Mesendoderm (in vitro differentiated cells): Measurements from ENCODE around the gene CDC42EP2.

Source experiments
- DNase-seq: peaks from one replicate; pipeline ENCODE4 v3.0.0; 2013
- H2AK5ac ChIP-seq: 2 replicates; pipeline ENCODE4 v1.6.1; 2013; ENCODE audit warnings: low read length, inconsistent platforms
- H2BK120ac ChIP-seq: 2 replicates; pipeline ENCODE4 v1.6.1; 2013; ENCODE audit warnings: low read depth, mild to moderate bottlenecking, low read length, moderate library complexity, mixed read lengths
- H2BK15ac ChIP-seq: replicated peaks from 2 replicates; pipeline ENCODE4 v1.6.1; 2013; ENCODE audit warnings: low read depth, mild to moderate bottlenecking, moderate library complexity
- H2BK5ac ChIP-seq: 2 replicates; pipeline ENCODE4 v1.6.1; 2013; ENCODE audit warnings: low read length, inconsistent platforms
- H3K18ac ChIP-seq: 2 replicates; pipeline ENCODE4 v1.6.1; 2013; ENCODE audit warnings: mild to moderate bottlenecking, low read length, mixed read lengths
- H3K23ac ChIP-seq: one replicate; pipeline ENCODE4 v1.6.1; 2013; ENCODE audit warnings: low read length
- H3K27ac ChIP-seq: 2 replicates; pipeline ENCODE4 v1.5.1; 2013; ENCODE audit warnings: low read depth, mild to moderate bottlenecking, inconsistent platforms, low read length, moderate library complexity
- H3K27me3 ChIP-seq: 2 replicates; pipeline ENCODE4 v1.6.1; 2013; ENCODE audit warnings: low read length, control low read depth, mild to moderate bottlenecking, inconsistent platforms; ENCODE audit not compliant: insufficient read depth, poor library complexity
- H3K36me3 ChIP-seq: 2 replicates; pipeline ENCODE4 v1.6.1; 2013; ENCODE audit warnings: low read length, inconsistent platforms; ENCODE audit not compliant: control insufficient read depth, insufficient read depth
- H3K4ac ChIP-seq: one replicate; pipeline ENCODE4 v1.6.1; 2013; ENCODE audit warnings: low read depth, mild to moderate bottlenecking, low read length, moderate library complexity
- H3K4me1 ChIP-seq: 2 replicates; pipeline ENCODE4 v1.6.1; 2013; ENCODE audit warnings: low read depth, low read length, inconsistent platforms; ENCODE audit not compliant: control insufficient read depth
- H3K4me2 ChIP-seq: 2 replicates; pipeline ENCODE4 v1.6.1; 2013; ENCODE audit warnings: low read length
- H3K4me3 ChIP-seq: 2 replicates; pipeline ENCODE4 v1.5.1; 2013; ENCODE audit warnings: mild to moderate bottlenecking, low read length
- H3K56ac ChIP-seq: one replicate; pipeline ENCODE4 v1.6.1; 2013; ENCODE audit warnings: low read length
- H3K79me1 ChIP-seq: 2 replicates; pipeline ENCODE4 v1.6.1; 2013; ENCODE audit warnings: low read length, inconsistent platforms
- H3K79me2 ChIP-seq: 2 replicates; pipeline ENCODE4 v1.6.1; 2013; ENCODE audit warnings: mild to moderate bottlenecking, low read length; ENCODE audit not compliant: control insufficient read depth, insufficient read depth
- H3K9ac ChIP-seq: 2 replicates; pipeline ENCODE4 v1.6.1; 2013; ENCODE audit warnings: low read length, inconsistent platforms
- H4K5ac ChIP-seq: one replicate; pipeline ENCODE4 v1.6.1; 2013; ENCODE audit warnings: low read length
- H4K8ac ChIP-seq: one replicate; pipeline ENCODE4 v1.6.1; 2013; ENCODE audit warnings: low read depth, mild to moderate bottlenecking, control low read depth, low read length, moderate library complexity
- whole genome bisulfite sequencing: extraction: QIAGEN DNeasy Blood & Tissue Kit; methylation state at CpG from one replicate; pipeline ENCODE4 v1.1.7; 2013; ENCODE audit warnings: low lambda C conversion rate, missing lambda C conversion rate; ENCODE audit not compliant: insufficient coverage; ENCODE audit errors: extremely low coverage; 5-methylcytosine and 5-hydroxymethylcytosine counted together

Gene CDC42EP2

DNA sequence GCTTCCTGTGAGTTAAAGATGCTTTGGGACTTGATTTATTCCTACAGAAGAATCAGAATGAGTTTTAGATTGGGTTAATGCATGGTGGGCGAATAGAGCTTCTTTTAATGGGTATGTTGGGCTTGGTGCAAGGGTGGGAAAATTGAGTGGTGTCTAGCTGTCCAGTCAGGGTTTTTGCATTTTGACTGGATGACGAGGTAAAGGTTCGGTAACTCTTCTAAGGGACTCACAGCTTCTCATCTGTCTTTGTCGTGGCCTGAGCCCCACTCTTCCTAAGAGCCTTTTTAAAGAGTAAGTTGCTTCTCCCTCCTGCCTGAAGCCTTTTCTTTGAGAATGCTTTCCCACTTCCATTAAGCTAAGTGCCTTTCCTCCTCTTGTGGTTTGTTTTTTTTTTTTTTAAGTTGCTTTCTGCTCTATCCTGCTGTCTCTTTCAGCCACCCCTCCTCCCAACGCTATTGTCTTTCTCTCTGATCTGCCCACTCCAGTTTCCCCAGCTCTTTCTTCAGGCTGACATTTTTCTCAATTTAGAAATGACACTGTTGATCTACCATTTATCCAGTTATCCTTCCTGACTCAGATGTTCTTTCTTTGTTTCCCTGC is 20.1 kb downstream of the CDC42EP2 start:
- Histone ChIP-seq H3K9ac (peak overlapping the region; percentile 86), H3K4me2 (peak overlapping the region; percentile 96), H4K5ac (no peak overlapping the region), H3K23ac (peak overlapping the region; percentile 15), H3K79me2 (peaks cover 30% of the 10 kb centered on the region), H3K4me1 (peaks cover 5% of the 10 kb centered on the region), H2BK5ac (no peak overlapping the region), H2BK15ac (no peak overlapping the region), H2BK120ac (no peak overlapping the region), H2AK5ac (no peak overlapping the region), H4K8ac (no peak overlapping the region), H3K4me3 (peak overlapping the region; percentile 76), H3K56ac (peak overlapping the region; percentile 98), H3K18ac (no peak overlapping the region), H3K4ac (no peak overlapping the region), H3K36me3 (no peaks in the 10 kb centered on the region), H3K27me3 (no peaks in the 10 kb centered on the region), H3K79me1 (peaks cover 15% of the 10 kb centered on the region), H3K27ac (no peak overlapping the region)
- DNase-seq: no peak
- no CpG with 5 or more reads among the region's 5 CpGs for WGBS

DNA sequence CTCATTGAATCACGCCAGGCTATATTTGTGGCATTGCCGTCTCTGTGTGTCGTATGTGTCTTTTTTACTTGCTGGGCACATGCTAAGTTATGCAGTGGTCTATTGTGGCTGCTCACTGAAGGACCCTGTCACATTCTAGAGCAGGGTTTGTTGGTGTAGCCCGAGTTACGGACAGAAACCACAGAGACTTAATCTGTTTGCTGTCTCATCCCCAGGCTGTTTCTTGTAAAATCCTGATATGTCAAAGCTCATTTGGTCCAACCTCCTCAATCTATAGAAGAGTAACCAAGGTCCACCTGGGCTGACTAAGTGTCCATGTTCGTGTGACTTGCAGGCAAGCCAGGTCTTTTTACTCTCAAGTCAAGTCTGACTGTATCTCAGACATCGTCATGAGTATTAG is 24.0 kb downstream of the CDC42EP2 start:
- Histone ChIP-seq H3K4me2 (no peak overlapping the region), H3K4ac (no peak overlapping the region), H3K27me3 (no peaks in the 10 kb centered on the region), H2AK5ac (no peak overlapping the region), H2BK5ac (no peak overlapping the region), H3K9ac (no peak overlapping the region), H3K4me1 (peaks cover 5% of the 10 kb centered on the region), H3K79me2 (peaks cover 30% of the 10 kb centered on the region), H4K8ac (no peak overlapping the region), H4K5ac (no peak overlapping the region), H3K4me3 (no peak overlapping the region), H2BK120ac (no peak overlapping the region), H2BK15ac (no peak overlapping the region), H3K79me1 (peaks cover 17% of the 10 kb centered on the region), H3K56ac (no peak overlapping the region), H3K36me3 (peaks cover 5% of the 10 kb centered on the region), H3K23ac (no peak overlapping the region), H3K27ac (no peak overlapping the region), H3K18ac (no peak overlapping the region)
- DNase-seq: no peak
- no CpG with 5 or more reads among the region's 7 CpGs for WGBS

DNA sequence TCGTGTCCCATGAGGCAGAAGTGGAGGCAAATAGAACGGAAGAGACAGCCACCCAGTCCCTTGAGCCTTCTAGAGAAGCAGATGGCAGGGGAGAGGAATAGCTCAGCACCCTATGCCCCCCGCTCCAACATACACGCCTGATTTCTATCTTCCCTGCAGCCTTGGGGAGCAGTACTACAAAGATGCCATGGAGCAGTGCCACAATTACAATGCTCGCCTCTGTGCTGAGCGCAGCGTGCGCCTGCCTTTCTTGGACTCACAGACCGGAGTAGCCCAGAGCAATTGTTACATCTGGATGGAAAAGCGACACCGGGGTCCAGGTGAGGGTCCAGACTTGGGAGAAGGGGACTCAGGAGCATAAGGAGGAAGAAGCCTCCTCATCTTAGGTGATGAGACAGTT is 25.6 kb downstream of the CDC42EP2 start:
- Histone ChIP-seq H3K4me3 (no peak overlapping the region), H3K4ac (no peak overlapping the region), H3K9ac (no peak overlapping the region), H3K4me2 (no peak overlapping the region), H3K36me3 (peaks cover 7% of the 10 kb centered on the region), H3K27ac (no peak overlapping the region), H3K79me1 (peaks cover 11% of the 10 kb centered on the region), H4K5ac (no peak overlapping the region), H3K4me1 (peaks cover 3% of the 10 kb centered on the region), H2BK120ac (no peak overlapping the region), H2AK5ac (no peak overlapping the region), H2BK15ac (no peak overlapping the region), H3K27me3 (no peaks in the 10 kb centered on the region), H3K56ac (no peak overlapping the region), H3K23ac (no peak overlapping the region), H3K79me2 (peaks cover 18% of the 10 kb centered on the region), H2BK5ac (no peak overlapping the region), H3K18ac (no peak overlapping the region), H4K8ac (no peak overlapping the region)
- whole genome bisulfite sequencing: no CpG with 5 or more reads among the region's 11 CpGs
- DNase-seq: no peak

DNA sequence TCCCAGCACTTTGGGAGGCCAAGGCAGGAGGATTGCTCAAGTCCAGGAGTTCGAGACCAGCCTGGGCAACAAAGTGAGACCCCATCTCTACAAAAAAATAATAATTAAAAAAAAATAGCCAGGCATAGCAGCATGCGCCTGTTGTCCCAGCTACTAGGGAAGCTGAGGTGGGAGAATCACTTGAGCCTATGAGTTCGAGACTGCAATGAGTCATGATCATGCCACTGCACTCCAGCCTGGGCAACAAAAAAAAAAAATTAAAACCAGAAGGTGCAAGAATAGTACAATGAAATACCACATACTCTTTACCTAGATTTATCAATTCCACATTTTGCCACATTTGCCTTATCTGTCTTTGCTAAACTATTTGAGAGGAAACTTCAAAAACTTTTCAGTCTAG is 27.2 kb downstream of the CDC42EP2 start:
- no CpG with 5 or more reads among the region's 3 CpGs for WGBS
- no peak overlapping the region for H3K27ac ChIP-seq
- H2AK5ac ChIP-seq: no peak overlapping the region
- H3K18ac ChIP-seq: no peak overlapping the region
- H3K4me1 ChIP-seq: no peaks in the 10 kb centered on the region
- no peak overlapping the region for H2BK120ac ChIP-seq
- no peak overlapping the region for H2BK5ac ChIP-seq
- no peak for DNase-seq
- peaks cover 9% of the 10 kb centered on the region for H3K79me2 ChIP-seq
- H3K36me3 ChIP-seq: peaks cover 14% of the 10 kb centered on the region
- H3K9ac ChIP-seq: no peak overlapping the region
- H3K4ac ChIP-seq: no peak overlapping the region
- H3K56ac ChIP-seq: no peak overlapping the region
- H3K23ac ChIP-seq: no peak overlapping the region
- no peak overlapping the region for H2BK15ac ChIP-seq
- no peak overlapping the region for H4K5ac ChIP-seq
- no peak overlapping the region for H3K4me2 ChIP-seq
- H3K27me3 ChIP-seq: no peaks in the 10 kb centered on the region
- peaks cover 8% of the 10 kb centered on the region for H3K79me1 ChIP-seq
- no peak overlapping the region for H4K8ac ChIP-seq
- H3K4me3 ChIP-seq: no peak overlapping the region

DNA sequence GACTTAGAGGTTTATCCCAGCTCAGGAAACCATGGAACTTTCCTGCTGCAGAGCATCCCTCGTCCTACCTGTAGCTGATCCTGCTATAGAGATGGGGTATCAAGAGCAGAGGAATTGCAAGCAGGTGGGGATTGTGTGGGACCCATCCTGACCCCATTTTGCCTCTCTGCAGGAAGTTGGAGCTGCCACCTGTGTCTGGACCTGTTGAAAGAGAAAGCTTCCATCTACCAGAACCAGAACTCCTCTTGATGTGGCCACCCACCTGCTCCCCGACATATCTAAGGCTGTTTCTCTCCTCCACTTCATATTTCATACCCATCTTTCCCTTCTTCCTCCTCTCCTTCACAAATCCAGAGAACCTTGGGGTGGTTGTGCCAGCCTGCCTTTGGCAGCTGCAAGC is 36.8 kb downstream of the CDC42EP2 start:
- Histone ChIP-seq H3K79me1 (no peaks in the 10 kb centered on the region), H3K36me3 (peaks cover 7% of the 10 kb centered on the region), H3K27me3 (peaks cover 4% of the 10 kb centered on the region), H3K9ac (no peak overlapping the region), H2BK5ac (no peak overlapping the region), H4K5ac (no peak overlapping the region), H3K4me3 (no peak overlapping the region), H2BK120ac (no peak overlapping the region), H3K4ac (no peak overlapping the region), H3K4me1 (no peaks in the 10 kb centered on the region), H3K56ac (no peak overlapping the region), H2BK15ac (no peak overlapping the region), H3K18ac (no peak overlapping the region), H4K8ac (no peak overlapping the region), H3K27ac (no peak overlapping the region), H3K23ac (no peak overlapping the region), H3K4me2 (no peak overlapping the region), H2AK5ac (no peak overlapping the region), H3K79me2 (no peaks in the 10 kb centered on the region)
- WGBS: 100% methylated on average over 1 of the region's 2 CpGs
- DNase-seq: no peak

DNA sequence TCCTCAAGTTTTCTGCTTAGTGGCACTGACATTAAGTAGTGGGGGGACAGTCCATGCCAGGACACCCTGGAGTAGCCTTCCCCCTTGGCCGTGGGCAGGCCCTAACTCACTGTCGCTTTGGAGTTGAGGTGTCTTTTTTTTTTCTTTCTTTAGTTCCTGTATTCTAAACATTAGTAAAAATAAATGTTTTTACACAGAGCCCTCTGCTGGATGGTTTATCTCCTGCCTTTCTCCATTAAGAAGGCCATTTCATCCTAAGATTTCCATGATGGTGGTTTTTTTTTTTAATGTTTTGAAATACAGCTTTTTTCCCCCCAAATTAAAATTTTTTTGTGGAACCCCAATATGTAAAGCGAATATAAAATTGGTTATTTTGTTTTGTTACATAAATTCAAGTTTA is 38.1 kb downstream of the CDC42EP2 start:
- H3K36me3 ChIP-seq: peaks cover 7% of the 10 kb centered on the region
- no peak overlapping the region for H3K4me3 ChIP-seq
- H3K27ac ChIP-seq: no peak overlapping the region
- H3K27me3 ChIP-seq: peaks cover 4% of the 10 kb centered on the region
- no peak overlapping the region for H4K8ac ChIP-seq
- no peak overlapping the region for H2BK5ac ChIP-seq
- 100% methylated on average over 1 of the region's 3 CpGs for whole genome bisulfite sequencing
- no peak overlapping the region for H2BK15ac ChIP-seq
- no peak overlapping the region for H3K56ac ChIP-seq
- no peak overlapping the region for H3K4me2 ChIP-seq
- no peak overlapping the region for H3K9ac ChIP-seq
- H3K79me2 ChIP-seq: no peaks in the 10 kb centered on the region
- no peak overlapping the region for H3K18ac ChIP-seq
- H2AK5ac ChIP-seq: no peak overlapping the region
- DNase-seq: no peak
- H3K4me1 ChIP-seq: no peaks in the 10 kb centered on the region
- H3K4ac ChIP-seq: no peak overlapping the region
- H3K79me1 ChIP-seq: no peaks in the 10 kb centered on the region
- H4K5ac ChIP-seq: no peak overlapping the region
- no peak overlapping the region for H2BK120ac ChIP-seq
- H3K23ac ChIP-seq: no peak overlapping the region
